Activated B cell treated with CpG ODN at 0.5 μM for 24 hours (primary cell): ENCODE measurements around the gene CD55. TPM values are rescaled to one million over a fixed set of nuclear protein-coding genes. Genes with fewer than 3 reads are reported as not detected.

Experiments
- ATAC-seq: fragments of 200-7000 bp; cut with Tn5 transposase; one replicate; pipeline ENCODE4 v1.10.0; 2021; ENCODE audit warnings: low read depth, mild to moderate bottlenecking, moderate library complexity
- CTCF ChIA-PET: fragments of 350-600 bp; sonication (Branson Sonifier 250); formaldehyde crosslinking; loops from one replicate; lab custom pipeline; 2021; ENCODE audit warnings: antibody characterized with exemption; lab: Charles Lee
- POLR2A ChIA-PET: fragments of 350-600 bp; sonication (Branson Sonifier 250); formaldehyde crosslinking; loops from one replicate; lab custom pipeline; 2021; ENCODE audit warnings: antibody characterized with exemption; lab: Charles Lee
- DNase-seq: peaks from one replicate; pipeline ENCODE4 v3.0.0; 2022
- H3K27ac Mint-ChIP-seq: one replicate; pipeline ENCODE4 v1.8.0; 2020; ENCODE audit warnings: mixed read lengths
- H3K27me3 Mint-ChIP-seq: one replicate; pipeline ENCODE4 v1.8.0; 2021; ENCODE audit warnings: mixed read lengths
- H3K36me3 Mint-ChIP-seq: one replicate; pipeline ENCODE4 v1.8.0; 2021; ENCODE audit warnings: low read depth, mixed read lengths
- H3K4me1 Mint-ChIP-seq: one replicate; pipeline ENCODE4 v1.8.0; 2021; ENCODE audit warnings: mixed read lengths
- H3K4me3 Mint-ChIP-seq: one replicate; pipeline ENCODE4 v1.8.0; 2020; ENCODE audit warnings: mild to moderate bottlenecking, mixed read lengths
- H3K9me3 Mint-ChIP-seq: one replicate; pipeline ENCODE4 v1.8.0; 2020; ENCODE audit warnings: mixed read lengths
- CTCF ChIP-seq: fragments of 200-600 bp; IDR thresholded peaks from one replicate; pipeline ENCODE4 v1.8.0; 2022; ENCODE audit warnings: antibody characterized with exemption, mild to moderate bottlenecking
- intact Hi-C: fragments of 100-400 bp; cut with micrococcal nuclease; formaldehyde crosslinking; loops from one replicate; pipeline ENCODE4 v1.15.1; 2024
- total RNA-seq: library from RNA; stranded (reverse); gene quantifications from 2 replicates; pipeline ENCODE4 v1.2.3, GENCODE V29; 2022

Gene CD55
- total RNA-seq, 1 donor from 2014 or later = 90.9 TPM

DNA sequence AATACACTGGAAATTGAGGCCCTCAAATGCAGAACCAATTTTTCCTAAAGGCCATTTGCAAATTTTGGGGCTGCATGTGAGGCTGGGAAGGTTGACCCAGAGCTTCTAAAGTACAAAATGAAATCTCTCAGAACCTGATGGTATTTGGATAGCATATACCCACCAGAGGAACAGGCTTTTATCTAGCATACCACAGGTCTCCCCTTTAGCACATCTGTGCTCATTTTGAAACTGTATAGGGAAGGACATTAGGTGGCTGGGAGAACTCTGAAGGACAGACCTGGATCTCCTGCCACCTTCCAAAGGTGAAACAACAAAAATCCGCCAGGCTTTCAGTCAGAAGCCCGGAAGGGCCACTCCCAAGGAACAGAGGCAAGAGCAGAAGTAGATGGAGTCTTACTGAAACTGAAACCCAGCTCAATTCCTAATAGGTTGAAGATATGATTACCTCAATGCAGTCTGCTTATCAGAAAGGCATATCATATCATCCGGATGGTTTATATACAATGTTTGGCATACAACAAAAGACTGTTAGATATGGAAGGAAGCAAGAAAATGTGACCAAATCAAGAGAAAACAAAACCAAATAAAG, 11.6 kb downstream of the CD55 start:
- Mint-ChIP-seq H3K4me1 (peaks cover 85% of the 10 kb centered on the region), H3K36me3 (peaks cover 74% of the 10 kb centered on the region), H3K4me3 (peak overlapping the region; percentile 80), H3K27me3 (no peaks in the 10 kb centered on the region), H3K27ac (peak overlapping the region; percentile 98), H3K9me3 (peaks cover 8% of the 10 kb centered on the region)
- DNase-seq (no peak), ATAC-seq (no peak)
- intact Hi-C loops = no loop called here
- no peak for TF ChIP-seq CTCF
- CTCF ChIA-PET = interaction anchor here (1.3 to 1.8 kb wide), 2 partner anchors 12 to 72 kb away, joined by 3 to 4 read pairs; partner anchors contain the start of gene CD55
- POLR2A ChIA-PET = interaction anchor here (0.9 to 8.5 kb wide), 5 partner anchors 8 to 414 kb away, joined by 3 to 260 read pairs (median 4); partner anchors contain the start of gene CD55

- Mint-ChIP-seq H3K4me3 (peak overlapping the region; percentile 80), H3K9me3 (peaks cover 8% of the 10 kb centered on the region), H3K4me1 (peaks cover 85% of the 10 kb centered on the region), H3K27ac (peak overlapping the region; percentile 98), H3K36me3 (peaks cover 71% of the 10 kb centered on the region), H3K27me3 (no peaks in the 10 kb centered on the region)
- ATAC-seq = no peak
- intact Hi-C loops = no loop called here
- POLR2A ChIA-PET = interaction anchor here (0.6 to 8.5 kb wide), 5 partner anchors 8 to 415 kb away, joined by 3 to 260 read pairs (median 4); partner anchors contain the start of gene CD55
- no peak for DNase-seq
- no peak for TF ChIP-seq CTCF
- CTCF ChIA-PET = interaction anchor here (1.3 to 3.6 kb wide), 2 partner anchors 12 to 71 kb away, joined by 3 to 32 read pairs; partner anchors contain the start of gene CD55
Observed at GRCh38 chr1:207333620-207334019, 12.1 kb downstream of the CD55 start.

DNA sequence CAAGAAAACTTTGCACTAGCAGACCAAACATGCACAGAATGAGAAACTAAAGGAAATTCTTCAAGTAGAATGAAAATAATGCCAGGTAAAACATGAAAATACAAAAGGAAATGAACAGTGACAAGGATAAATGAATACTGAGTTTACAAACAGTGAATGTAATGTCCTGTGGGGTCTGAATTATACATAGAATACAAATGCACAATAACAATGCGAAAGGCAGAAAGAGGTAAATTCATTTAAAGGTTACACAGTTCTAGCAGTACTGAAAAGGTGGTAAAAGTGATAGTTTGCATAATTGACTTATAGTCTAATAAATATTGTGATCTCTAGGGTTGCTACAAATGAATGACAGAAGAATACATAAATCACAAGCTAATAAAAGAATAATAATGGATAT, 12.9 kb downstream of the CD55 start:
- POLR2A ChIA-PET = interaction anchor here (0.6 to 8.5 kb wide), 6 partner anchors 8 to 76 kb away, joined by 3 to 260 read pairs (median 6); partner anchors contain the start of gene CD55
- intact Hi-C loops = no loop called here
- DNase-seq (no peak), ATAC-seq (no peak)
- peak overlapping the region; percentile 98 for H3K27ac Mint-ChIP-seq
- H3K9me3 Mint-ChIP-seq = peaks cover 8% of the 10 kb centered on the region
- H3K27me3 Mint-ChIP-seq = no peaks in the 10 kb centered on the region
- H3K4me1 Mint-ChIP-seq = peaks cover 80% of the 10 kb centered on the region
- no peak for TF ChIP-seq CTCF
- CTCF ChIA-PET = interaction anchor here (1.0 to 3.6 kb wide), 3 partner anchors 12 to 120 kb away, joined by 4 to 32 read pairs (median 10); partner anchors contain the start of genes CD55 and CR2
- peak overlapping the region; percentile 80 for H3K4me3 Mint-ChIP-seq
- H3K36me3 Mint-ChIP-seq = peaks cover 69% of the 10 kb centered on the region

DNA sequence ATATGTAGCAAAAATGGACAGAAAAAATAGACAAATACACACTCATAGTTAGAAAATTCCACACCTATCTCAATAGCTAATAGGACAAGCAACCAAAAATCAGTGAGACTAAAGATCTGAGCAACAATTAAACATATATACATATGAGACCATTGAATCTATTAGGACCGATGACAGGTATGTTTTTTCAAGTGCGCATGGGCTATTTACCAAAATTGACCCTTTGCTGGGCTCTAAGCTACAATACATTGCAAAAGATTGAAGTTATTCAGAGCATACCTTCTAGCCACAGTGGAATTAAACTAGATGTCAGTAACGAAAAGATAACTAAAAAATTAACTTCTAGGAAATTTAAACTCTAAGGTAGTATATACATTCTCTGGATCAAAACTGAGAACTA, 13.7 kb downstream of the CD55 start:
- Mint-ChIP-seq H3K4me3 (no peak overlapping the region), H3K36me3 (peaks cover 68% of the 10 kb centered on the region), H3K9me3 (peaks cover 8% of the 10 kb centered on the region)

More for the DNA sequence above, 13.7 kb downstream of the CD55 start:
- DNase-seq (no peak), ATAC-seq (no peak)
- TF ChIP-seq CTCF = no peak
- H3K27me3 Mint-ChIP-seq = no peaks in the 10 kb centered on the region
- intact Hi-C loops = loop anchor here (5.0 kb wide), 2 partner anchors 253 to 753 kb away; no protein-coding TSS in a partner anchor
- H3K27ac Mint-ChIP-seq = peak overlapping the region; percentile 98
- ChIA-PET POLR2A (interaction anchor here (0.6 to 8.5 kb wide), 4 partner anchors 9 to 76 kb away, joined by 3 to 260 read pairs (median 6); partner anchors contain the start of gene CD55), CTCF (interaction anchor here (1.0 to 3.6 kb wide), 4 partner anchors 13 to 251 kb away, joined by 4 to 32 read pairs (median 12); partner anchors contain the start of genes CD55 and CR2)
- H3K4me1 Mint-ChIP-seq = peaks cover 79% of the 10 kb centered on the region
